ENCODE results near the gene CASP5. TPM values are rescaled to one million over a fixed set of nuclear protein-coding genes. Genes with fewer than 3 reads are reported as not detected.
"Not testable (repeated sequence)": the region's sequence is repeated elsewhere in the genome, so short reads cannot be mapped to it uniquely, and the experiment has no call there.

Gene CASP5
- polyA plus RNA-seq (2011; rRNA removed) (not detected in 2 replicates), polyA plus RNA-seq (2017; fragmentation: RNase III; extraction: RNeasy Plus Mini Kit Qiagen cat#74134 plus additional on column Dnase treatment) (not detected in 3 replicates), polyA minus RNA-seq (2011; rRNA and poly(A)+ RNA removed) (not detected in 2 replicates)
- not detected in 2 replicates for polyA plus RNA-seq (2012; cell fraction: cytosol; rRNA removed)
- not detected in 2 replicates for polyA plus RNA-seq (2012; cell fraction: nucleus; rRNA removed)

DNA sequence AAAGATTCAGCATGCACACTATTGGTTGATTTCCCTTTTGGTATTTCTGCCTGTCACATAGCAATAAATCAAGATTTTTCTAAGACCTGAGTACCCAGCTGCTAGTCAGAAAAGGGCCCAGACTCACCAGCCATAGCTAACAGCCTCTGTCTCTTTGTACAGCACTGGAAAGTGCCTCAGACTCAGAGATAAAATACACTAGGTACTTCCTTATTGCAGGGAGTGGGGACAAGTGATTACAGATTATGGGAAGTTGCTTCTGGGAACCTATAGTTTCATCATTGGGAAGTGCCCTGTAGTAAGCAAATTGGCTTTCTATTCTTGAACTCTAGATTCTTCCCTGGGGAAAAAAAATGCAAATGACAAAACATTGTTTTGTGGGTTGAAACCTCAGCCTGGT lies at the start of gene CASP5:
Gene CASP5 (minus strand): TSS at position 166 of the 400 bp plus-strand sequence. CDS start 32 bp downstream, at position 134.
- ChIA-PET CTCF (no interaction called here), POLR2A (no interaction called here)
- Histone ChIP-seq H3K27ac (no peak within 1 kb of the TSS), H3K9me3 (no peaks in the 10 kb centered on the region), H3K4me2 (no peak within 1 kb of the TSS), H3K4me1 (no peaks in the 10 kb centered on the region), H3K4me3 (no peak within 1 kb of the TSS)
- no peak for ATAC-seq
- TF ChIP-seq CEBPB (IDR thresholded peaks at IDR 0.05) (no peak), HOXA7 (CRISPR knock-in tag; IDR thresholded peaks at IDR 0.05) (no peak), RNF2 (IDR thresholded peaks at IDR 0.05; ENCODE audit: borderline replicate concordance, low read depth) (no peak), E2F6 (IDR thresholded peaks at IDR 0.05; ENCODE audit: borderline replicate concordance, low read depth) (no peak), HDAC2 (IDR thresholded peaks at IDR 0.05) (no peak), MAZ (IDR thresholded peaks at IDR 0.05; ENCODE audit: borderline replicate concordance, low read depth, low read length) (no peak), NFE2L2 (conservative IDR thresholded peaks at IDR 0.05; ENCODE audit: low read length) (no peak), RFX5 (IDR thresholded peaks at IDR 0.05) (no peak), REST (IDR thresholded peaks at IDR 0.05) (no peak), MAFK (IDR thresholded peaks at IDR 0.05; ENCODE audit: partially characterized antibody) (no peak), POLR2A (IDR thresholded peaks at IDR 0.05; ENCODE audit: low read length) (no peak)
- TF ChIP-seq, protein P1, sequence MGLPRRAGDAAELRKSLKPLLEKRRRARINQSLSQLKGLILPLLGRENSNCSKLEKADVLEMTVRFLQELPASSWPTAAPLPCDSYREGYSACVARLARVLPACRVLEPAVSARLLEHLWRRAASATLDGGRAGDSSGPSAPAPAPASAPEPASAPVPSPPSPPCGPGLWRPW (IDR thresholded peaks at IDR 0.05) = no peak
- no peak for FAIRE-seq
- DNase-seq (ENCODE audit: low read depth in 1 of 2, low spot score in 1 of 2) = no peak

DNA sequence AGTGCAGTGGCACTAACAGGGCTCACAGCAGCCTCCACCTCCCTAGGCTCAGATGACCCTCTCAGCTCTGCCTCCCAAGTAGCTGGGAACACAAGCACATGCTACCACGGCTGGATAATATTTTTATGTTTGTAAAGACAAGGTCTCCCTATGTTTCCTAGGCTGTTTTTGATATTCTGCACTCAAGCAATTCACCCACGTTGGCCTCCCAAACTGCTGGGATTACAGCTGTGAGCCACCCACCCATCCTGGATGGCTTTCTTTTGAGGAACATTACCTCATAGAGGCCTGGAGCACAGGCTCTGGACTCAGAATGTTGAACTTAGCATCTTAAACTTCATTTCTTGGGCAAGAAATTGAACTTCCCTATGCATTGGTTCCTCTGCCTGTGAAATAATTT lies 49.1 kb upstream of the CASP5 start:
- WGBS (ENCODE audit: missing lambda C conversion rate) = 29% methylated on average over 1 of the region's 2 CpGs
- H3K4me2 ChIP-seq; ATAC-seq; H3K4me3 ChIP-seq; H3K27ac ChIP-seq; H3K4me1 ChIP-seq; POLR2A ChIA-PET; DNase-seq (ENCODE audit: low read depth in 1 of 2, low spot score in 1 of 2); FAIRE-seq; H3K9me3 ChIP-seq; CTCF ChIA-PET: not testable (repeated sequence)

DNA sequence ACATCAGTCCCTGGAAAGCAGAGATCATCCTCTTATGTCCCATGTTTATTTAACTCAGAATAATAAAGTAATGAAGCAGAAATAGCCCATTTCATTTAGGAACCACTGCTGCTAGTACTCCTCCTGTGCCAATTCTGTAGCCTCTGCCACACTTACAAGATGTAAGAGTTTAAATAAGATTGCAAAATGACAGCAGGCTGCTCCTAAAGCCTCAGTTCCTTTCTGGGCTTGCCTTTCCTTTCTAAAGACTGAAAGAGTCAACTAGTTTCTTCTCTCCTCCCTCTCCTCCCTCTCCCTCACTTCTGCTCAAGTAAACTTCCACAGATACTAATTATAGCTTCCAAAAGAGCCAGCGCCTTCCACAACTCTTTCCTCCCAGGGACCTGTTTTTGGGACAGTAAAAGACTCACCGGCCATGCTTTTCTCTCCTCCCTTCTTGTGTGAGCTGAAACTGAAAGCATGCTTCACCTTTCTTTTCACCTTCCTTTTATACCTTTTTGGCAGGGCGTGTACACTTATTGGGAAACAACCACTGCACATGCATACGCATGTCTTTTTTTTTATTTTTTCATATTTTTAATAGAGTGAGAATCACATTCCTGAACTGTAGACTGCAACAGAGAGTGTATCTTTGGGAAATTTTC lies 48.2 kb upstream of the CASP5 start:
- no peak overlapping the region for H3K4me3 ChIP-seq
- POLR2A ChIA-PET = no interaction called here
- FAIRE-seq = no peak
- CTCF ChIA-PET = no interaction called here
- H3K4me1 ChIP-seq = no peaks in the 10 kb centered on the region
- TF ChIP-seq SMC3 (IDR thresholded peaks at IDR 0.05) = no peak
- TF ChIP-seq TFCP2L1 (CRISPR knock-in tag; IDR thresholded peaks at IDR 0.05) = no peak
- TF ChIP-seq NR3C1 (IDR thresholded peaks at IDR 0.05) = no peak
- H3K4me2 ChIP-seq = no peak overlapping the region
- DNase-seq (ENCODE audit: low read depth in 1 of 2, low spot score in 1 of 2) = no peak
- WGBS (ENCODE audit: missing lambda C conversion rate) = 56% methylated on average over 4 of the region's 4 CpGs
- no peak for ATAC-seq
- no peaks in the 10 kb centered on the region for H3K9me3 ChIP-seq
- H3K27ac ChIP-seq = no peak overlapping the region

DNA sequence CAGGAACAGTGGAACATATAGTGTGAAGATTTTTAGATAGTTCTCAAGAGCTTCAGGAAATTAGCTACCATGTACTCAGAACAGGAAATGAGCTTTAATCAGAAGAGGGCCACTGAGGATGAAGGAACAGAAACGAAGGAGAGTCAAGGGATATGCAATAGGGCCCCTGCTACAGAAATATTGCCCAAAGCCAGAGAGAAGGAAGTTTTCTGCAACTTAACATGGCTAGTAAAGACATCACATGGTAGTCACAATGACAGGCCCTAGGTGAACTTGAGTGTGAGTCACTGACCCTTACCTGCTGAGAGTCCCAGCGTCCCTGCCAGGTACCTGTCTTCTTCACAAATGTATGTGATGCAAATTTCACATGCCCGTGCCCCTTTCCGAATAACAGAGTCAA lies 47.3 kb upstream of the CASP5 start:
- Histone ChIP-seq H3K4me2 (no peak overlapping the region), H3K27ac (no peak overlapping the region), H3K4me1 (no peaks in the 10 kb centered on the region), H3K9me3 (no peaks in the 10 kb centered on the region), H3K4me3 (no peak overlapping the region)
- DNase-seq (ENCODE audit: low read depth in 1 of 2, low spot score in 1 of 2) (no peak), ATAC-seq (no peak), FAIRE-seq (no peak)
- 78% methylated on average over 4 of the region's 4 CpGs for WGBS (ENCODE audit: missing lambda C conversion rate)
- TF ChIP-seq, protein P2, sequence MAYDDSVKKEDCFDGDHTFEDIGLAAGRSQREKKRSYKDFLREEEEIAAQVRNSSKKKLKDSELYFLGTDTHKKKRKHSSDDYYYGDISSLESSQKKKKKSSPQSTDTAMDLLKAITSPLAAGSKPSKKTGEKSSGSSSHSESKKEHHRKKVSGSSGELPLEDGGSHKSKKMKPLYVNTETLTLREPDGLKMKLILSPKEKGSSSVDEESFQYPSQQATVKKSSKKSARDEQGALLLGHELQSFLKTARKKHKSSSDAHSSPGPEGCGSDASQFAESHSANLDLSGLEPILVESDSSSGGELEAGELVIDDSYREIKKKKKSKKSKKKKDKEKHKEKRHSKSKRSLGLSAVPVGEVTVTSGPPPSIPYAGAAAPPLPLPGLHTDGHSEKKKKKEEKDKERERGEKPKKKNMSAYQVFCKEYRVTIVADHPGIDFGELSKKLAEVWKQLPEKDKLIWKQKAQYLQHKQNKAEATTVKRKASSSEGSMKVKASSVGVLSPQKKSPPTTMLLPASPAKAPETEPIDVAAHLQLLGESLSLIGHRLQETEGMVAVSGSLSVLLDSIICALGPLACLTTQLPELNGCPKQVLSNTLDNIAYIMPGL (CRISPR knock-in tag; IDR thresholded peaks at IDR 0.05; ENCODE audit: borderline replicate concordance) = no peak
- TF ChIP-seq JUN (IDR thresholded peaks at IDR 0.05) = no peak
- no peak for TF ChIP-seq HDAC2 (IDR thresholded peaks at IDR 0.05)
- TF ChIP-seq TFCP2L1 (CRISPR knock-in tag; IDR thresholded peaks at IDR 0.05) = no peak
- no peak for TF ChIP-seq SREBF2 (IDR thresholded peaks at IDR 0.05)
- no peak for TF ChIP-seq BCL3 (IDR thresholded peaks at IDR 0.05)
- TF ChIP-seq FOSB (CRISPR knock-in tag; IDR thresholded peaks at IDR 0.05) = no peak
- no peak for TF ChIP-seq ZC3H11A (IDR thresholded peaks at IDR 0.05)
- TF ChIP-seq ELK1 (IDR thresholded peaks at IDR 0.05; ENCODE audit: low read depth, low read length) = no peak
- POLR2A ChIA-PET = no interaction called here
- CTCF ChIA-PET = no interaction called here

Measured in A549 (cell line).